ENCODE results near the gene RNF225. TPM values are rescaled to one million over a fixed set of nuclear protein-coding genes. Genes with fewer than 3 reads are reported as not detected.

Gene RNF225
- total and polyA plus RNA-seq, 2 experiments from 2014 or later, result 3.1 TPM; not detected in 1

- H3K27ac ChIP-seq, result peak overlapping the region; percentile 94
- TF ChIP-seq CTCF (IDR thresholded peaks at IDR 0.05; ENCODE audit: low read depth, low read length), result peak; percentile 18
- no peaks in the 10 kb centered on the region for H3K36me3 ChIP-seq
- no peaks in the 10 kb centered on the region for H3K4me1 ChIP-seq (ENCODE audit: low read depth)
- no peaks in the 10 kb centered on the region for H3K27me3 ChIP-seq
- no peaks in the 10 kb centered on the region for H3K9me3 ChIP-seq (ENCODE audit: low read depth)
- H3K4me3 ChIP-seq, result peak overlapping the region; percentile 68
- peak in 1 of 2 donors; percentile 72 for DNase-seq (ENCODE audit: low read depth in 1 of 2, low spot score in 1 of 2)
These were observed 33.6 kb upstream of the RNF225 start for GRCh38 chr19:58361900-58362271.

- H3K4me1 ChIP-seq (ENCODE audit: low read depth), result no peaks in the 10 kb centered on the region
- no peaks in the 10 kb centered on the region for H3K27me3 ChIP-seq
- TF ChIP-seq CTCF (IDR thresholded peaks at IDR 0.05; ENCODE audit: low read depth, low read length), result no peak
- peak within 1 kb of the TSS; percentile 94 for H3K27ac ChIP-seq
- DNase-seq (ENCODE audit: low read depth in 1 of 2, low spot score in 1 of 2), result peak; percentile 97 to 99
- no peaks in the 10 kb centered on the region for H3K9me3 ChIP-seq (ENCODE audit: low read depth)
- no peaks in the 10 kb centered on the region for H3K36me3 ChIP-seq
- peak within 1 kb of the TSS; percentile 68 for H3K4me3 ChIP-seq
These were observed 33.0 kb upstream of the RNF225 start, which contains the start of gene ZNF497 for GRCh38 chr19:58362272-58362994. TSS of gene ZNF497 (minus strand) at chr19:58362751. CDS start at chr19:58357635, 5,116 bp downstream.

- H3K27me3 ChIP-seq, result no peaks in the 10 kb centered on the region
- no peak for TF ChIP-seq CTCF (IDR thresholded peaks at IDR 0.05; ENCODE audit: low read depth, low read length)
- H3K9me3 ChIP-seq (ENCODE audit: low read depth), result no peaks in the 10 kb centered on the region
- no peaks in the 10 kb centered on the region for H3K4me1 ChIP-seq (ENCODE audit: low read depth)
- H3K36me3 ChIP-seq, result no peaks in the 10 kb centered on the region
- no peak overlapping the region for H3K27ac ChIP-seq
- no peak overlapping the region for H3K4me3 ChIP-seq
- no peak for DNase-seq (ENCODE audit: low read depth in 1 of 2, low spot score in 1 of 2)
These were observed 31.3 kb upstream of the RNF225 start for GRCh38 chr19:58364146-58364545.

- Histone ChIP-seq H3K27ac (no peak overlapping the region), H3K4me3 (no peak overlapping the region), H3K9me3 (ENCODE audit: low read depth) (no peaks in the 10 kb centered on the region), H3K36me3 (no peaks in the 10 kb centered on the region), H3K4me1 (ENCODE audit: low read depth) (no peaks in the 10 kb centered on the region), H3K27me3 (no peaks in the 10 kb centered on the region)
- TF ChIP-seq CTCF (IDR thresholded peaks at IDR 0.05; ENCODE audit: low read depth, low read length), result no peak
- no peak for DNase-seq (ENCODE audit: low read depth in 1 of 2, low spot score in 1 of 2)
These were observed 28.6 kb upstream of the RNF225 start for GRCh38 chr19:58366585-58367430.

GRCh38 chr19:58367698-58368454 lies 27.6 kb upstream of the RNF225 start:
- Histone ChIP-seq H3K9me3 (ENCODE audit: low read depth) (no peaks in the 10 kb centered on the region), H3K27ac (no peak overlapping the region), H3K36me3 (no peaks in the 10 kb centered on the region), H3K4me3 (no peak overlapping the region), H3K27me3 (no peaks in the 10 kb centered on the region), H3K4me1 (ENCODE audit: low read depth) (no peaks in the 10 kb centered on the region)
- DNase-seq (ENCODE audit: low read depth in 1 of 2, low spot score in 1 of 2), result no peak
- TF ChIP-seq CTCF (IDR thresholded peaks at IDR 0.05; ENCODE audit: low read depth, low read length), result no peak

Measured in cardiac muscle cell (in vitro differentiated cells and primary cell).